ENCODE data around the gene MKNK1. TPM values are rescaled to one million over a fixed set of nuclear protein-coding genes. Genes with fewer than 3 reads are reported as not detected.

MKNK1 gene
- total RNA-seq, 1 experiment from 2014 or later = 12.9 TPM

DNA sequence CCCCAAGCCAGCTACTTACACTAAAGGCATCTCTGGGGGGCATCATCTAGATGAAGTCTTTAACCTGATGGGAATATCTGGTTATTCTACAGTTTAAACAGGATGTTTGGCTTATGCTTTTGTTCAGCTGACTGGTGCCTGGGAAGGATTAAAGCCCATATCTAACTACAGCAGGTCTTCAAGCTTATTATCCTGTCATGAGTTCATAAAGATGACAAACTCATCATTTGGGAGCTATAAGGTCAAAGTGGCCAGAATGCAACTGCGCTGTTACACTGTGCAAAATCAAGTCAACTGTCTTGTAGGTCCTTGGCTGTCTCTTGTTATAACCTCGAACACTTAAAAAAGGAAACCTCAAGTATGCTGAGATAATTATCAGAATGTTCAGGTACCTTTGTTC, 31.1 kb upstream of the MKNK1 start:
- TF ChIP-seq CTCF (conservative IDR thresholded peaks at IDR 0.05) = no peak
- H3K23ac ChIP-seq (ENCODE audit: insufficient read length, low read depth, low read length) = no peak overlapping the region
- H3K14ac ChIP-seq (ENCODE audit: insufficient read depth, low read length) = no peak overlapping the region
- no peak for DNase-seq
- no peak overlapping the region for H4K8ac ChIP-seq (replicated peaks; ENCODE audit: insufficient read length, low read depth, low read length)
- no peak overlapping the region for H3K9ac ChIP-seq (ENCODE audit: extremely low read depth, insufficient read length, low read length)
- no peak overlapping the region for H3K4me2 ChIP-seq (ENCODE audit: insufficient read depth, insufficient read length, low read length)
- H2BK15ac ChIP-seq (ENCODE audit: low read depth, low read length) = no peak overlapping the region
- no peak overlapping the region for H3K27ac Mint-ChIP-seq
- H3K27me3 Mint-ChIP-seq (ENCODE audit: low read depth) = no peaks in the 10 kb centered on the region
- H3K4me1 Mint-ChIP-seq = no peaks in the 10 kb centered on the region
- no peak overlapping the region for H3K4ac ChIP-seq (ENCODE audit: low read depth, low read length)
- H2BK12ac ChIP-seq (ENCODE audit: insufficient read length, low read depth, low read length) = no peak overlapping the region
- H4K20me1 ChIP-seq (ENCODE audit: control insufficient read depth, insufficient read depth, insufficient read length) = no peaks in the 10 kb centered on the region
- no peak overlapping the region for H3K27ac ChIP-seq (ENCODE audit: insufficient read length, low read depth, low read length)
- H3K36me3 Mint-ChIP-seq (ENCODE audit: insufficient read depth in 1 of 3, low read depth in 3 of 3) = peaks cover 2 to 28% (median 25%) of the 10 kb centered on the region in 3 experiments; a peak in 6 of 7 replicates
- no peak overlapping the region for H2BK20ac ChIP-seq (ENCODE audit: low read depth, low read length, poor library complexity, severe bottlenecking)
- no peak overlapping the region for H4K91ac ChIP-seq (ENCODE audit: insufficient read length, low read depth, low read length)
- H3K4me3 Mint-ChIP-seq = no peak overlapping the region
- no peak overlapping the region for H4K5ac ChIP-seq (ENCODE audit: insufficient read length, low read depth, low read length)
- no CpG with 5 or more reads among the region's 2 CpGs for WGBS (ENCODE audit: extremely low coverage, insufficient read length, low lambda C conversion rate)
- H3K56ac ChIP-seq (ENCODE audit: insufficient read length, low read depth, low read length) = peak overlapping the region; percentile 51
- H3K9me3 ChIP-seq (ENCODE audit: control insufficient read depth, low read depth, low read length) = no peaks in the 10 kb centered on the region
- no peaks in the 10 kb centered on the region for H3K79me2 ChIP-seq (ENCODE audit: insufficient read depth, low read length)
- no peak overlapping the region for H3K18ac ChIP-seq (ENCODE audit: insufficient read length, low read depth, low read length)
- no peak overlapping the region for H2BK5ac ChIP-seq (ENCODE audit: insufficient read length, low read length)
- no peaks in the 10 kb centered on the region for H3K79me1 ChIP-seq (ENCODE audit: insufficient read depth, low read depth, low read length, poor library complexity, severe bottlenecking)
- H2AFZ ChIP-seq (ENCODE audit: low read length) = no peak overlapping the region
- H3T11ph ChIP-seq (ENCODE audit: low read length) = no peak overlapping the region
- H2BK120ac ChIP-seq (ENCODE audit: low read depth, low read length, poor library complexity, severe bottlenecking) = no peak overlapping the region
- H3K23me2 ChIP-seq (ENCODE audit: insufficient read length, low read depth, low read length, poor library complexity, severe bottlenecking) = no peaks in the 10 kb centered on the region
- H2AK5ac ChIP-seq (ENCODE audit: insufficient read length, low read length) = no peak overlapping the region
- H3K9me3 Mint-ChIP-seq = no peaks in the 10 kb centered on the region
- no peaks in the 10 kb centered on the region for H3K4me1 ChIP-seq (ENCODE audit: insufficient read depth, low read length)
- no peaks in the 10 kb centered on the region for H3K27me3 ChIP-seq (ENCODE audit: insufficient read depth, low read length)

Data from H9 (cell line).